K562 (cell line): ENCODE results near the gene LRRN3. TPM values are rescaled to one million over a fixed set of nuclear protein-coding genes. Genes with fewer than 3 reads are reported as not detected.

Source experiments
- ATAC-seq: fragments of 200-7000 bp; cut with Tn5 transposase; 3 replicates; pipeline ENCODE4 v1.9.1; 2020; ENCODE audit warnings: moderate library complexity
- BruUV-seq: library from RNA; stranded (reverse); fragments of 400-500 nt; replicated peaks from 2 replicates; lab custom pipeline; 2021; lab: Mats Ljungman, UMichigan
- CTCF ChIA-PET: fragments of 300-600 bp; formaldehyde crosslinking; extraction: SDS; loops from one replicate; lab custom pipeline; 2021; ENCODE audit warnings: low intra/inter-chr PET ratio; lab: Yijun Ruan, JAX
- POLR2A ChIA-PET: fragments of 300-600, 350-650 bp; sonication (Branson Sonifier 250); formaldehyde crosslinking; extraction: SDS; loops from one replicate; lab custom pipeline; 2021; ENCODE audit warnings: antibody characterized with exemption, inconsistent platforms; lab: Yijun Ruan, JAX
- DNase-seq, 4 experiments: peaks; one replicate each; pipeline versions ENCODE4 v3.0.0 to v3.0.0-alpha.2; 2011 to 2018; ENCODE audit warnings: low spot score in 3 of 4, mixed read lengths in 3 of 4; ENCODE audit errors: extremely low read depth in 1 of 4
- FAIRE-seq: peaks from 2 replicates; lab custom pipeline; 2011; peaks lifted over from hg19 to GRCh38; lab: Jason Lieb, UNC
- H2AFZ ChIP-seq: 2 replicates; pipeline ENCODE4 v1.6.0; 2011; ENCODE audit warnings: low read depth, low read length, control low read depth, inconsistent platforms
- H3K27ac ChIP-seq: fragments of 200-600 bp; 3 replicates; pipeline ENCODE4 v1.8.0; 2011; ENCODE audit warnings: low read depth, mild to moderate bottlenecking, control low read depth, inconsistent platforms, low read length, moderate library complexity, mixed read lengths; ENCODE audit errors: extremely low read depth
- H3K27me3 ChIP-seq, 2 experiments: fragments of 300-600 bp in 1 of 2; 2 replicates in 1 of 2; 3 replicates in 1 of 2; pipeline versions ENCODE4 v1.6.0 to v1.8.0; 2011; ENCODE audit warnings: inconsistent platforms in 2 of 2, low read length in 2 of 2, mild to moderate bottlenecking in 1 of 2, mixed read lengths in 1 of 2, moderate library complexity in 1 of 2; ENCODE audit not compliant: control insufficient read depth in 2 of 2, insufficient read depth in 2 of 2
- H3K36me3 ChIP-seq: fragments of 300-600 bp; 3 replicates; pipeline ENCODE4 v1.8.0; 2011; ENCODE audit warnings: mild to moderate bottlenecking, low read length, inconsistent platforms; ENCODE audit not compliant: control insufficient read depth, insufficient read depth
- H3K4me1 ChIP-seq, 2 experiments: fragments of 200-600 bp in 1 of 2; replicated peaks in 1 of 2; 2 replicates in 1 of 2; 3 replicates in 1 of 2; pipeline versions ENCODE4 v1.5.1 to v1.8.0; 2011; ENCODE audit warnings: inconsistent platforms in 2 of 2, low read length in 2 of 2, mild to moderate bottlenecking in 1 of 2, mixed read lengths in 1 of 2, moderate library complexity in 1 of 2; ENCODE audit not compliant: control insufficient read depth in 2 of 2, insufficient read depth in 2 of 2
- H3K4me2 ChIP-seq: 2 replicates; pipeline ENCODE4 v1.6.1; 2011; ENCODE audit warnings: low read length, control low read depth, inconsistent platforms, mixed read lengths; ENCODE audit not compliant: insufficient read depth
- H3K4me3 ChIP-seq: fragments of 200-600 bp; sonication (generic), shearing (Covaris generic); 2 replicates; pipeline ENCODE4 v1.5.1; 2016; ENCODE audit warnings: control low read depth, inconsistent platforms
- H3K79me2 ChIP-seq: fragments of 200-600 bp; 3 replicates; pipeline ENCODE4 v1.8.0; 2011; ENCODE audit warnings: low read length, inconsistent platforms; ENCODE audit not compliant: control insufficient read depth, insufficient read depth
- H3K9ac ChIP-seq, 2 experiments: 2 replicates each; pipeline versions ENCODE4 v1.6.0 to v1.6.1; 2011; ENCODE audit warnings: low read depth in 2 of 2, low read length in 2 of 2, control low read depth in 1 of 2, inconsistent platforms in 1 of 2, mild to moderate bottlenecking in 1 of 2, mixed read lengths in 1 of 2; ENCODE audit not compliant: insufficient read depth in 1 of 2
- H3K9me1 ChIP-seq: one replicate; pipeline ENCODE4 v1.6.0; 2011; ENCODE audit warnings: inconsistent platforms, mild to moderate bottlenecking, low read length, moderate library complexity; ENCODE audit not compliant: control insufficient read depth, insufficient read depth
- H3K9me3 ChIP-seq: replicated peaks from 2 replicates; pipeline ENCODE4 v1.5.1; 2011; ENCODE audit warnings: low read depth, low read length, inconsistent platforms; ENCODE audit not compliant: control insufficient read depth, insufficient read depth
- H4K20me1 ChIP-seq: replicated peaks from 2 replicates; pipeline ENCODE4 v1.6.1; 2011; ENCODE audit warnings: low read length, inconsistent platforms, mixed read lengths; ENCODE audit not compliant: control insufficient read depth, insufficient read depth
- EP400 ChIP-seq: fragments of 450-650 bp; IDR thresholded peaks from 2 replicates; pipeline ENCODE4 v1.6.1; 2017; ENCODE audit warnings: antibody characterized with exemption, mild to moderate bottlenecking, moderate library complexity
- FOXA3 ChIP-seq, 2 experiments: fragments of 450-650 bp in 1 of 2; sonication (generic) in 1 of 2; formaldehyde crosslinking; IDR thresholded peaks in 1 of 2; conservative IDR thresholded peaks in 1 of 2; 2 replicates each; pipeline versions ENCODE4 v1.4.0 to v1.8.0; 2020 to 2022; ENCODE audit warnings: mild to moderate bottlenecking in 2 of 2, missing genetic modification reagents in 1 of 2
- HES1 ChIP-seq: fragments of 450-650 bp; IDR thresholded peaks from 2 replicates; pipeline ENCODE4 v1.6.1; 2016; ENCODE audit warnings: low read depth, mild to moderate bottlenecking, moderate library complexity
- HNRNPUL1 ChIP-seq: fragments of 200-400 bp; formaldehyde crosslinking; IDR thresholded peaks from 2 replicates; pipeline ENCODE4 v1.6.1; 2017; ENCODE audit warnings: low read length
- MEF2D ChIP-seq: conservative IDR thresholded peaks from 2 replicates; pipeline ENCODE4 v1.6.1; 2016; ENCODE audit warnings: low read depth, missing genetic modification characterization, missing compliant biosample characterization
- POU5F1 ChIP-seq: fragments of 150-350 bp; IDR thresholded peaks from 2 replicates; pipeline ENCODE4 v1.6.1; 2014; ENCODE audit warnings: borderline replicate concordance, low read length, low read depth, mild to moderate bottlenecking; ENCODE audit not compliant: partially characterized antibody
- RBM22 ChIP-seq: fragments of 200-400 bp; formaldehyde crosslinking; IDR thresholded peaks from 2 replicates; pipeline ENCODE4 v1.6.1; 2018; ENCODE audit warnings: low read length, low read depth; ENCODE audit not compliant: poor library complexity, severe bottlenecking
- TFE3 ChIP-seq: fragments of 450-650 bp; formaldehyde crosslinking; IDR thresholded peaks from 2 replicates; pipeline ENCODE4 v1.4.0; 2020; ENCODE audit warnings: mild to moderate bottlenecking, mixed read lengths
- TRIM24 ChIP-seq, 2 experiments: fragments of 450-650 bp; IDR thresholded peaks; 2 replicates each; pipeline ENCODE4 v1.6.1; 2016
- VEZF1 ChIP-seq: fragments of 200-800 bp; sonication (Bioruptor generic); IDR thresholded peaks from 2 replicates; pipeline ENCODE4 v1.6.1; 2017; ENCODE audit warnings: missing genetic modification characterization, missing compliant biosample characterization
- ZNF140 ChIP-seq: fragments of 250-450 bp; sonication (Bioruptor Pico); IDR thresholded peaks from 2 replicates; pipeline ENCODE4 v1.8.0; 2021; ENCODE audit warnings: moderate library complexity, mild to moderate bottlenecking, inconsistent platforms
- ZNF511 ChIP-seq: sonication (generic); formaldehyde crosslinking; IDR thresholded peaks from 2 replicates; pipeline ENCODE4 v1.8.0; 2022; ENCODE audit warnings: mild to moderate bottlenecking, missing genetic modification reagents
- WGBS: fragments of 100-300 bp; shearing (Covaris generic); methylation state at CpG from one replicate; pipeline ENCODE4 v1.1.6; 2016; ENCODE audit warnings: low coverage, mixed read lengths; ENCODE audit not compliant: insufficient coverage; ENCODE audit errors: missing lambda C conversion rate; 5-methylcytosine and 5-hydroxymethylcytosine counted together
- in situ Hi-C: fragments of 300-500 bp; cut with MboI; formaldehyde crosslinking; loops from 4 replicates; pipeline ENCODE4 v1.15.0; 2018; ENCODE audit warnings: inconsistent platforms, mixed read lengths
- intact Hi-C: fragments of 100-400 bp; cut with micrococcal nuclease; formaldehyde crosslinking; loops from 2 replicates; pipeline ENCODE4 v1.14.2; 2022
- polyA plus RNA-seq, 8 experiments: library from polyadenylated mRNA; depleted of rRNA in 4 of 8; stranded (reverse) in 5 of 8; unstranded in 3 of 8; fragments of >200 nt; fragmentation: Nextera tagmentation in 2 of 8; fragmentation: Illumina TruSeq in 1 of 8; extraction: Ambion mirVana in 2 of 8; extraction: Trizol in 1 of 8; gene quantifications; 2 replicates each; pipeline versions ENCODE4 v1.2.1 to v1.2.3, GENCODE V29; 2011 to 2014; ENCODE audit warnings: inconsistent platforms in 1 of 8, missing spikeins in 1 of 8
- total RNA-seq, 7 experiments: library from RNA; depleted of rRNA in 6 of 7; stranded (reverse); fragments of >200 nt in 6 of 7; fragmentation: Illumina TruSeq in 2 of 7; extraction: Trizol in 2 of 7; gene quantifications; 2 replicates each; pipeline versions ENCODE4 v1.2.1 to v1.2.3, GENCODE V29; 2011 to 2021; ENCODE audit warnings: low replicate concordance in 1 of 7

LRRN3 gene
- total and polyA plus RNA-seq, 9 of the 15 experiments (the other 6 are each of a cell fraction or from before 2014, with no cell fraction given) = 0.05 to 1.00 (median 0.20) TPM; not detected in 1

- TF ChIP-seq ZNF511 (CRISPR knock-in tag) = no peak
- TF ChIP-seq POU5F1 = no peak
- no peak for TF ChIP-seq HNRNPUL1
These were observed 41.9 kb downstream of the LRRN3 start (continued) for GRCh38 chr7:111132833-111133232.

- DNase-seq (no peak), FAIRE-seq (no peak), ATAC-seq (peak; percentile 74)
- no peaks in the 10 kb centered on the region for H3K9me3 ChIP-seq
- no peaks in the 10 kb centered on the region for H3K36me3 ChIP-seq
- H2AFZ ChIP-seq = peak overlapping the region; percentile 13; the same call in 1 of the 2 replicates
- H3K27me3 ChIP-seq = no peaks in the 10 kb centered on the region
- no peaks in the 10 kb centered on the region for H3K9me1 ChIP-seq
- in situ Hi-C loops (no loop called here), intact Hi-C loops (no loop called here)
- no peaks in the 10 kb centered on the region; a peak in 2 of 5 replicates for H3K4me1 ChIP-seq
- WGBS = 84% methylated on average over 4 of the region's 4 CpGs
- H3K4me3 ChIP-seq = no peak overlapping the region
- no peaks in the 10 kb centered on the region for H4K20me1 ChIP-seq
- H3K9ac ChIP-seq = no peak overlapping the region
- H3K4me2 ChIP-seq = no peak overlapping the region
- TF ChIP-seq ZNF140 (CRISPR knock-in tag) = no peak
- no peak for TF ChIP-seq HES1
- no peak for TF ChIP-seq FOXA3 (CRISPR knock-in tag; conservative IDR thresholded peaks at IDR 0.05 in 1 of 2, IDR thresholded peaks at IDR 0.05 in 1 of 2)
- no peak for TF ChIP-seq RBM22
- no peak for TF ChIP-seq TRIM24 (IDR thresholded peaks at IDR 0.05)
- no peak for TF ChIP-seq VEZF1
- no peak for TF ChIP-seq EP400
- TF ChIP-seq TFE3 (CRISPR knock-in tag) = no peak
- TF ChIP-seq MEF2D (tag) = no peak
- CTCF ChIA-PET = no interaction called here
- POLR2A ChIA-PET = interaction anchor here (1.0 to 1.6 kb wide), 4 partner anchors 9 to 72 kb away, joined by 3 to 5 read pairs (median 4); no protein-coding TSS in a partner anchor
- BruUV-seq = no TSS peak
- peak overlapping the region; percentile 40; the same call in 1 of the 3 replicates for H3K27ac ChIP-seq
- H3K79me2 ChIP-seq = no peaks in the 10 kb centered on the region
These were observed 46.6 kb downstream of the LRRN3 start for GRCh38 chr7:111137296-111138192.
